Suprapubic skin (tissue), 4 donors: Measurements from ENCODE around the gene PSTPIP1. TPM values are rescaled to one million over a fixed set of nuclear protein-coding genes. Genes with fewer than 3 reads are reported as not detected.

ENCODE experiments used
- DNase-seq, 2 donors: peaks; one replicate each; pipeline ENCODE4 v3.0.0-alpha.2; 2019; ENCODE audit warnings: low spot score in 2 of 2
- H3K27ac ChIP-seq: fragments of 200-600 bp; sonication (generic); one replicate; pipeline ENCODE4 v1.5.1; 2019
- H3K27me3 ChIP-seq: fragments of 200-600 bp; sonication (generic); one replicate; pipeline ENCODE4 v1.5.1; 2019
- H3K36me3 ChIP-seq: fragments of 200-600 bp; sonication (generic); one replicate; pipeline ENCODE4 v1.5.1; 2019
- H3K4me1 ChIP-seq: fragments of 200-600 bp; sonication (generic); one replicate; pipeline ENCODE4 v1.5.1; 2019
- H3K4me3 ChIP-seq: fragments of 200-600 bp; sonication (generic); one replicate; pipeline ENCODE4 v1.5.1; 2019; ENCODE audit warnings: mild to moderate bottlenecking
- H3K9me3 ChIP-seq: fragments of 200-600 bp; sonication (generic); one replicate; pipeline ENCODE4 v1.5.1; 2019
- EP300 ChIP-seq: sonication (generic); formaldehyde crosslinking; IDR thresholded peaks from one replicate; pipeline ENCODE4 v1.6.1; 2017; ENCODE audit warnings: antibody characterized with exemption
- POLR2A ChIP-seq, 2 donors: fragments of 450-650 bp; IDR thresholded peaks; one replicate each; pipeline ENCODE4 v1.6.1; 2017; ENCODE audit warnings: antibody characterized with exemption in 2 of 2, mild to moderate bottlenecking in 2 of 2, moderate library complexity in 2 of 2
- POLR2AphosphoS5 ChIP-seq, 3 donors: sonication (generic); formaldehyde crosslinking; IDR thresholded peaks; one replicate each; pipeline ENCODE4 v1.6.1; 2017; ENCODE audit warnings: antibody characterized with exemption in 3 of 3
- WGBS: methylation state at CpG from one replicate; pipeline ENCODE4 v1.1.5; 2018; 5-methylcytosine and 5-hydroxymethylcytosine counted together
- total RNA-seq, 4 donors: library from RNA; depleted of rRNA; stranded (reverse); fragments of >200 nt; gene quantifications; one replicate each; pipeline ENCODE4 v1.1.0, GENCODE V29; 2016
- TF ChIP-seq, protein P1 (sequence below), 2 donors: fragments of 200-600 bp in 1 of 2; fragments of 450-650 bp in 1 of 2; sonication (generic) in 1 of 2; IDR thresholded peaks; one replicate each; pipeline ENCODE4 v1.5.1; 2016 to 2019; ENCODE audit warnings: antibody characterized with exemption in 2 of 2, mild to moderate bottlenecking in 1 of 2, moderate library complexity in 1 of 2

The PSTPIP1 gene
- total RNA-seq, 4 donors from 2014 or later = 1.9 to 5.9 (median 2.6) TPM

DNA sequence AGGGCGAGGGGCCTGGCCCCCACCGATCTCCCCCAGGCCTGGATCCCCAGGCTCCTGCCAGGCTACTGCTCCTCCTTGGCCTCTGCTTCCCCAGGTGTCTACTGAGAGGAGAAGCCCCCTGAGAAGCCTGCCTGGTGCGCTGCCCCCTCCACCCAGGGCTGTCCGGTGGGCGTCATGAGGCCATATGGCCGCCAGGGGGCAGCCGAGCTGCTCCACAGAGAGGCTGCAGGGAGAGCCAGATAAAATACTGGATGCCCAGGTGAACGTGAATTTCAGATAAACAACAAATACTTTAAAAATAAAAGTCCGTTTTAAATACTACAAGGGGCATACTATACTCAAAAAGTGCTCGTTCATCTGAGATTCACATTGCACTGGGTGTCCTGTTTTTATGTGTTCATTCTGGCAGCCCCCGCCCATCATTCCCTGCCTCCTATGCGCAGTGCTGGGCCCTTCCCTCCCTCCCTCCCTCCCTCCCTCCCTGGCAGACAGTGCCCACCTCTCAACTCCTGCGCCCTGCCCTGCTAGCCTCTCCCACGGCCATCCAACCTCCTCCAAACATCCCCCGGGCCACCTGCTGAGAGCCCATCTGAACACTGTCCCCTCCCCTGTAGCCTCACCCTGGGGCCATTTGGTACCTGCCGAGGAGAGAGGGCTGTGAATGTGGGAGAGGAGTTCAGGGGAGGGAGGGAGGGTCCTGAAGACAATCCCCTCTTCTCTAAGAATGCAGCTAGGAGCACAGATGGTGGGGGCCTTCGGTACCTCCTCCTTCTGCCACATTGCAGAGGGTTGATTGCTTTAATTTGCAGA, 29.6 kb downstream of the PSTPIP1 start:
- TF ChIP-seq, protein P1, sequence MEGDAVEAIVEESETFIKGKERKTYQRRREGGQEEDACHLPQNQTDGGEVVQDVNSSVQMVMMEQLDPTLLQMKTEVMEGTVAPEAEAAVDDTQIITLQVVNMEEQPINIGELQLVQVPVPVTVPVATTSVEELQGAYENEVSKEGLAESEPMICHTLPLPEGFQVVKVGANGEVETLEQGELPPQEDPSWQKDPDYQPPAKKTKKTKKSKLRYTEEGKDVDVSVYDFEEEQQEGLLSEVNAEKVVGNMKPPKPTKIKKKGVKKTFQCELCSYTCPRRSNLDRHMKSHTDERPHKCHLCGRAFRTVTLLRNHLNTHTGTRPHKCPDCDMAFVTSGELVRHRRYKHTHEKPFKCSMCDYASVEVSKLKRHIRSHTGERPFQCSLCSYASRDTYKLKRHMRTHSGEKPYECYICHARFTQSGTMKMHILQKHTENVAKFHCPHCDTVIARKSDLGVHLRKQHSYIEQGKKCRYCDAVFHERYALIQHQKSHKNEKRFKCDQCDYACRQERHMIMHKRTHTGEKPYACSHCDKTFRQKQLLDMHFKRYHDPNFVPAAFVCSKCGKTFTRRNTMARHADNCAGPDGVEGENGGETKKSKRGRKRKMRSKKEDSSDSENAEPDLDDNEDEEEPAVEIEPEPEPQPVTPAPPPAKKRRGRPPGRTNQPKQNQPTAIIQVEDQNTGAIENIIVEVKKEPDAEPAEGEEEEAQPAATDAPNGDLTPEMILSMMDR (IDR thresholded peaks at IDR 0.05) = peak; percentile 92 to 95
- TF ChIP-seq POLR2AphosphoS5 (IDR thresholded peaks at IDR 0.05) = no peak
- DNase-seq = peak; percentile 68 to 76
- Histone ChIP-seq H3K9me3 (no peaks in the 10 kb centered on the region), H3K36me3 (no peaks in the 10 kb centered on the region), H3K27me3 (no peaks in the 10 kb centered on the region), H3K4me1 (no peaks in the 10 kb centered on the region), H3K4me3 (no peak overlapping the region), H3K27ac (no peak overlapping the region)
- 28% methylated on average over 16 of the region's 17 CpGs for WGBS

DNA sequence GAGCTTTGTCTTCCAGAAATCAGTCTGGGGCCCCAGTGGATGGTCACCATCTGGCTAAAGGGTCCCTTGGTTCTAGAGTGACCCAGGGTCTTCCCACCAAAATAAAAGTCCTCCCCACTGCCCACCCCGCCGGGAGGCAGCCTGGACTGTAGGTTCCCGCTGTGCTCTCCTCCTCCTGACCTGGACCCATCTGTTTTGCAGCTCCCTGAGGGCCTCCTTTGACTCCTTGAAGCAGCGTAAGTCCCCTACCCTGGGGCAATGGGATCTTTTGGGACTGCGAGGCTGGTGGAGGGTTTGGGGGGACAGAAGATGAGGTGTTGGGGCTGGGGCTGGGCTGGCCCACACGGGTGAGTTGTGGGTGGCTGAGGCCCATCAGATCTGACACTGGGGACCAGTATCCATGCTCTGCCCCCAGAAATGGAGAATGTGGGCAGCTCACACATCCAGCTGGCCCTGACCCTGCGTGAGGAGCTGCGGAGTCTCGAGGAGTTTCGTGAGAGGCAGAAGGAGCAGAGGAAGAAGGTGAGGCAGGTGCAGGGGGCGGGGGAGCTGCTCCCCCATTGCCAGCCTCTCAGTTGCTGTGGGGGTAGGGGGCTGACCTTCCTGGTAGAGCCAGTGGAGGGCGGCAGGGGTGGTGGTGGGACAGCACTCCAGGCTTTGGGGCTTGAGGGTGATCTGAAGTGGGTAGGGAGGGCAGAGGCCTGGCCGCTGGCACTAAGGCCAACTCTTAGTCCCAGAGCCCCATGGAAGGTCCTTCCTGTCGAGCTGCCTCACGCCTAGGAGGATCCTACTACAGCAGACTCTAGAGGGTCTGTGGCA, 30.4 kb downstream of the PSTPIP1 start:
- DNase-seq = peak; percentile 51 to 63
- 96% methylated on average over 11 of the region's 15 CpGs for WGBS
- H3K9me3 ChIP-seq = no peaks in the 10 kb centered on the region
- H3K27me3 ChIP-seq = no peaks in the 10 kb centered on the region
- no peak overlapping the region for H3K27ac ChIP-seq
- no peak overlapping the region for H3K4me3 ChIP-seq
- H3K4me1 ChIP-seq = peaks cover 7% of the 10 kb centered on the region
- TF ChIP-seq, protein P1 (IDR thresholded peaks at IDR 0.05) = no peak
- TF ChIP-seq POLR2A (IDR thresholded peaks at IDR 0.05) (no peak), EP300 (no peak), POLR2AphosphoS5 (IDR thresholded peaks at IDR 0.05) (no peak)
- H3K36me3 ChIP-seq = no peaks in the 10 kb centered on the region

DNA sequence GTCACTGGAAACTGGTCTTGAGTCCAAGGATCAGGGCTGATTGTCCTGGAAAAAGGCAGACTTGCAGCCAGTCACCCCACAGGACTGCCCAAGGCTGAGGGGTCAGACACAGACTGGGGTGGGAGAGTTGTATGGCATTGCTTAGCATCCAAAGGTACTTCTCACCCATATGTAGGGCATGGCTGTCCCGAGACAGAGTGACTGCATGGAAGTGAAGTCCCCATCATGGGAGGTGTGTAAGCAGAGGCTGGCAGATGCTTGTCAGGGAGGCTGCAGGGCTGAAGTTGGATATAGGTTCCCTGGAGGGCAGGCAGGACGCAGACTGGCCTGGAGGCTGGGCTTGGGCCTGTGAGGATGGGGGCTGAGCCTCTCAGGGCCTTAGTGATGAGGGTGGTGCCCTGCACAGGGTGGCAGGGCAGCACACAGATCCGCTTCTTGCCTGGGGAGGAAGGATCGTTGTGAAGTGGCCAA, 31.1 kb downstream of the PSTPIP1 start:
- peak; percentile 44 to 51 for DNase-seq
- TF ChIP-seq, protein P1 (IDR thresholded peaks at IDR 0.05) = no peak
- TF ChIP-seq POLR2AphosphoS5 (IDR thresholded peaks at IDR 0.05) = no peak
- TF ChIP-seq POLR2A (IDR thresholded peaks at IDR 0.05) = no peak
- no peak for TF ChIP-seq EP300
- 59% methylated on average over 2 of the region's 4 CpGs for WGBS
- Histone ChIP-seq H3K27ac (no peak overlapping the region), H3K36me3 (no peaks in the 10 kb centered on the region), H3K4me1 (peaks cover 11% of the 10 kb centered on the region), H3K4me3 (no peak overlapping the region), H3K27me3 (no peaks in the 10 kb centered on the region), H3K9me3 (no peaks in the 10 kb centered on the region)

DNA sequence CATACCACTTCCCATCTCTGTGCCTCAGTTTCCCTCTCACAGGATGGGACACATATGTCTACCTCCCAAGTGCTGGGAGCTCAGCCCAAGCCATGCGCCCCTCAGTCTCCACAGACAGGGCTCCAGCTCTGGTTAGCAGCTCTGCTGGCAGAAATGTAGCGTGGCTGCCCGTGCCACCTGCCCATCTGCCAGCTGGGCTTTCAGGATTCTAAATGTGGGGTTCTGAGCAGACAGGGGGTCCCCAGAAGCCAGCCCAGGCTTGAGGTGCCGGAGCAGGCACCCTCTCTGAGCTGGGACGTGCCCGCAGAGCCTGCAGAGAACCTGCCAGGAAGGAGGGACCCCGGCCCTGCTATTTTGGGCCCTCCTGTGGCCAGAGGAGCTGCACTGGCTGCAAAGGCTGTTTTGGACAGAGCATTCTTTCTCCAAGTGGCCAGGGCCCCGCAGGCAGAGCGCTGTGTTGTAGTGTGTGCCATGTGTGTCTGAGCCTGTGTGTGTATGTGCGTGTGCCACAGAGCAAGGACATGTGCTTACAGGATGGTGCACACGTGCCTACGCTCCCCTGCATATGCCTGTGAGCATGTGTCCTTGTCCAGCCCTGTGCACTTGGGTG, 31.7 kb downstream of the PSTPIP1 start:
- WGBS = 63% methylated on average over 9 of the region's 12 CpGs

More for the DNA sequence above, 31.7 kb downstream of the PSTPIP1 start:
- H3K27ac ChIP-seq = no peak overlapping the region
- no peaks in the 10 kb centered on the region for H3K9me3 ChIP-seq
- TF ChIP-seq EP300 (no peak), POLR2A (IDR thresholded peaks at IDR 0.05) (no peak), POLR2AphosphoS5 (IDR thresholded peaks at IDR 0.05) (no peak)
- TF ChIP-seq, protein P1 (IDR thresholded peaks at IDR 0.05) = no peak
- peak; percentile 33 to 76 for DNase-seq
- H3K36me3 ChIP-seq = no peaks in the 10 kb centered on the region
- H3K4me3 ChIP-seq = no peak overlapping the region
- H3K4me1 ChIP-seq = peaks cover 11% of the 10 kb centered on the region
- H3K27me3 ChIP-seq = no peaks in the 10 kb centered on the region
